HepG2 (cell line): Measurements from ENCODE around the gene SPON1.

Experiments
- ATF7 ChIP-seq, 2 experiments: fragments of 450-650 bp in 1 of 2; sonication (generic) in 1 of 2; formaldehyde crosslinking in 1 of 2; IDR thresholded peaks; 2 replicates each; pipeline versions ENCODE4 v1.4.0 to v1.6.1; 2016 to 2020; ENCODE audit warnings: antibody characterized with exemption in 1 of 2, mild to moderate bottlenecking in 1 of 2, missing genetic modification reagents in 1 of 2
- FOXJ3 ChIP-seq: sonication (generic); formaldehyde crosslinking; IDR thresholded peaks from 2 replicates; pipeline ENCODE4 v1.4.0; 2020; ENCODE audit warnings: missing genetic modification reagents, mild to moderate bottlenecking, borderline replicate concordance
- FOXK2 ChIP-seq: fragments of 450-650 bp; IDR thresholded peaks from 2 replicates; pipeline ENCODE4 v1.6.1; 2016
- HDAC2 ChIP-seq: sonication (generic); formaldehyde crosslinking; IDR thresholded peaks from 2 replicates; pipeline ENCODE4 v1.4.0; 2020; ENCODE audit warnings: missing genetic modification reagents
- HNRNPUL1 ChIP-seq: fragments of 200-400 bp; formaldehyde crosslinking; IDR thresholded peaks from 2 replicates; pipeline ENCODE4 v1.6.1; 2017; ENCODE audit warnings: low read depth, mild to moderate bottlenecking, low read length, moderate library complexity
- POLR2A ChIP-seq, 2 experiments: IDR thresholded peaks; 2 replicates each; pipeline ENCODE4 v1.6.1; 2011; ENCODE audit warnings: low read depth in 2 of 2, low read length in 2 of 2, mild to moderate bottlenecking in 1 of 2, moderate library complexity in 1 of 2; ENCODE audit not compliant: insufficient read depth in 1 of 2
- PTBP1 ChIP-seq: fragments of 200-400 bp; formaldehyde crosslinking; IDR thresholded peaks from 2 replicates; pipeline ENCODE4 v1.6.1; 2018; ENCODE audit warnings: low read length, low read depth; ENCODE audit not compliant: poor library complexity, severe bottlenecking
- RXRA ChIP-seq: sonication (generic); formaldehyde crosslinking; IDR thresholded peaks from 2 replicates; pipeline ENCODE4 v1.5.1; 2020; ENCODE audit warnings: missing genetic modification reagents
- ZFY ChIP-seq: sonication (generic); formaldehyde crosslinking; IDR thresholded peaks from 2 replicates; pipeline ENCODE4 v1.4.0; 2020; ENCODE audit warnings: missing genetic modification reagents
- ZNF232 ChIP-seq: sonication (generic); formaldehyde crosslinking; IDR thresholded peaks from 2 replicates; pipeline ENCODE4 v1.4.0; 2020; ENCODE audit warnings: missing genetic modification reagents, borderline replicate concordance
- TF ChIP-seq, protein P1 (sequence below): sonication (generic); formaldehyde crosslinking; IDR thresholded peaks from 2 replicates; pipeline ENCODE4 v1.5.0; 2020; ENCODE audit warnings: mild to moderate bottlenecking, missing genetic modification reagents, moderate library complexity
- TF ChIP-seq, protein P2 (sequence below): sonication (generic); formaldehyde crosslinking; IDR thresholded peaks from 2 replicates; pipeline ENCODE4 v1.4.0; 2020; ENCODE audit warnings: low read depth, mild to moderate bottlenecking, missing genetic modification reagents
- TF ChIP-seq, protein P3 (sequence below): sonication (generic); formaldehyde crosslinking; conservative IDR thresholded peaks from 2 replicates; pipeline ENCODE4 v1.8.0; 2022; ENCODE audit warnings: mild to moderate bottlenecking, moderate library complexity, missing genetic modification reagents
- TF ChIP-seq, protein P4 (sequence below): sonication (generic); formaldehyde crosslinking; IDR thresholded peaks from 2 replicates; pipeline ENCODE4 v1.9.0; 2022; ENCODE audit warnings: missing genetic modification reagents, mild to moderate bottlenecking, borderline replicate concordance

DNA sequence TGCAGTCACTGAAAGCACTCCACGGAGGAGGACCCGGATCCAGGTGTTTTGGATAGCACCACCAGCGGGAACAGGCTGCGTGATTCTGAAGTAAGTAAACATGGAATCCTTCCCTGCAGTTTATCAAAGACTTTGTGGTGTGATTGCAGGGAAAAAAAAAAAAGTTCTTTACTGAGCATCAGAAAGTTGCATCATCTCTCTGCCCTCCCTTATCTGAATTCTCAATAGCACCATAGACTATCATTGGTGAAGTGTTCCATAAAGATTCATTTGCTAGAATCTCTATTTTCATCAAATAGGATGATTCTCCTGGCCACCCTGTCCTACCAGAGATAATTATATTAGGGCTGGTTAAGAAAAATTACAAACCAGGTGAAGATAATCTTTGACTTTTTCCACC lies 79.0 kb downstream of the SPON1 start:
- no peak for TF ChIP-seq HDAC2 (CRISPR knock-in tag)
- TF ChIP-seq, protein P1, sequence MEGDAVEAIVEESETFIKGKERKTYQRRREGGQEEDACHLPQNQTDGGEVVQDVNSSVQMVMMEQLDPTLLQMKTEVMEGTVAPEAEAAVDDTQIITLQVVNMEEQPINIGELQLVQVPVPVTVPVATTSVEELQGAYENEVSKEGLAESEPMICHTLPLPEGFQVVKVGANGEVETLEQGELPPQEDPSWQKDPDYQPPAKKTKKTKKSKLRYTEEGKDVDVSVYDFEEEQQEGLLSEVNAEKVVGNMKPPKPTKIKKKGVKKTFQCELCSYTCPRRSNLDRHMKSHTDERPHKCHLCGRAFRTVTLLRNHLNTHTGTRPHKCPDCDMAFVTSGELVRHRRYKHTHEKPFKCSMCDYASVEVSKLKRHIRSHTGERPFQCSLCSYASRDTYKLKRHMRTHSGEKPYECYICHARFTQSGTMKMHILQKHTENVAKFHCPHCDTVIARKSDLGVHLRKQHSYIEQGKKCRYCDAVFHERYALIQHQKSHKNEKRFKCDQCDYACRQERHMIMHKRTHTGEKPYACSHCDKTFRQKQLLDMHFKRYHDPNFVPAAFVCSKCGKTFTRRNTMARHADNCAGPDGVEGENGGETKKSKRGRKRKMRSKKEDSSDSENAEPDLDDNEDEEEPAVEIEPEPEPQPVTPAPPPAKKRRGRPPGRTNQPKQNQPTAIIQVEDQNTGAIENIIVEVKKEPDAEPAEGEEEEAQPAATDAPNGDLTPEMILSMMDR (CRISPR knock-in tag), result no peak
- TF ChIP-seq ATF7 (IDR thresholded peaks at IDR 0.05), result no peak
- no peak for TF ChIP-seq ATF7 (CRISPR knock-in tag; IDR thresholded peaks at IDR 0.05)
- TF ChIP-seq ZFY (CRISPR knock-in tag), result no peak
- no peak for TF ChIP-seq POLR2A (IDR thresholded peaks at IDR 0.05; ENCODE audit: insufficient read depth in 1 of 2, low read depth in 2 of 2, low read length in 2 of 2)
- TF ChIP-seq, protein P2, sequence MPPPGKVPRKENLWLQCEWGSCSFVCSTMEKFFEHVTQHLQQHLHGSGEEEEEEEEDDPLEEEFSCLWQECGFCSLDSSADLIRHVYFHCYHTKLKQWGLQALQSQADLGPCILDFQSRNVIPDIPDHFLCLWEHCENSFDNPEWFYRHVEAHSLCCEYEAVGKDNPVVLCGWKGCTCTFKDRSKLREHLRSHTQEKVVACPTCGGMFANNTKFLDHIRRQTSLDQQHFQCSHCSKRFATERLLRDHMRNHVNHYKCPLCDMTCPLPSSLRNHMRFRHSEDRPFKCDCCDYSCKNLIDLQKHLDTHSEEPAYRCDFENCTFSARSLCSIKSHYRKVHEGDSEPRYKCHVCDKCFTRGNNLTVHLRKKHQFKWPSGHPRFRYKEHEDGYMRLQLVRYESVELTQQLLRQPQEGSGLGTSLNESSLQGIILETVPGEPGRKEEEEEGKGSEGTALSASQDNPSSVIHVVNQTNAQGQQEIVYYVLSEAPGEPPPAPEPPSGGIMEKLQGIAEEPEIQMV (CRISPR knock-in tag), result no peak
- TF ChIP-seq, protein P3, sequence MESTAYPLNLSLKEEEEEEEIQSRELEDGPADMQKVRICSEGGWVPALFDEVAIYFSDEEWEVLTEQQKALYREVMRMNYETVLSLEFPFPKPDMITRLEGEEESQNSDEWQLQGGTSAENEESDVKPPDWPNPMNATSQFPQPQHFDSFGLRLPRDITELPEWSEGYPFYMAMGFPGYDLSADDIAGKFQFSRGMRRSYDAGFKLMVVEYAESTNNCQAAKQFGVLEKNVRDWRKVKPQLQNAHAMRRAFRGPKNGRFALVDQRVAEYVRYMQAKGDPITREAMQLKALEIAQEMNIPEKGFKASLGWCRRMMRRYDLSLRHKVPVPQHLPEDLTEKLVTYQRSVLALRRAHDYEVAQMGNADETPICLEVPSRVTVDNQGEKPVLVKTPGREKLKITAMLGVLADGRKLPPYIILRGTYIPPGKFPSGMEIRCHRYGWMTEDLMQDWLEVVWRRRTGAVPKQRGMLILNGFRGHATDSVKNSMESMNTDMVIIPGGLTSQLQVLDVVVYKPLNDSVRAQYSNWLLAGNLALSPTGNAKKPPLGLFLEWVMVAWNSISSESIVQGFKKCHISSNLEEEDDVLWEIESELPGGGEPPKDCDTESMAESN (CRISPR knock-in tag), result no peak
- TF ChIP-seq ZNF232, result no peak
- no peak for TF ChIP-seq HNRNPUL1
- no peak for TF ChIP-seq FOXK2
- TF ChIP-seq FOXJ3 (CRISPR knock-in tag), result no peak
- TF ChIP-seq, protein P4, sequence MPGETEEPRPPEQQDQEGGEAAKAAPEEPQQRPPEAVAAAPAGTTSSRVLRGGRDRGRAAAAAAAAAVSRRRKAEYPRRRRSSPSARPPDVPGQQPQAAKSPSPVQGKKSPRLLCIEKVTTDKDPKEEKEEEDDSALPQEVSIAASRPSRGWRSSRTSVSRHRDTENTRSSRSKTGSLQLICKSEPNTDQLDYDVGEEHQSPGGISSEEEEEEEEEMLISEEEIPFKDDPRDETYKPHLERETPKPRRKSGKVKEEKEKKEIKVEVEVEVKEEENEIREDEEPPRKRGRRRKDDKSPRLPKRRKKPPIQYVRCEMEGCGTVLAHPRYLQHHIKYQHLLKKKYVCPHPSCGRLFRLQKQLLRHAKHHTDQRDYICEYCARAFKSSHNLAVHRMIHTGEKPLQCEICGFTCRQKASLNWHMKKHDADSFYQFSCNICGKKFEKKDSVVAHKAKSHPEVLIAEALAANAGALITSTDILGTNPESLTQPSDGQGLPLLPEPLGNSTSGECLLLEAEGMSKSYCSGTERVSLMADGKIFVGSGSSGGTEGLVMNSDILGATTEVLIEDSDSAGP (CRISPR knock-in tag), result no peak
- no peak for TF ChIP-seq PTBP1
- TF ChIP-seq RXRA (CRISPR knock-in tag), result no peak
